ENCODE measurements around the gene NAGS.

GRCh38 chr17:44001461-44001920 lies 2.9 kb upstream of the NAGS start:
- TF ChIP-seq POLR2A (IDR thresholded peaks at IDR 0.05; ENCODE audit: low read length): no peak
- no peak for TF ChIP-seq GATA1 (IDR thresholded peaks at IDR 0.05; ENCODE audit: low read depth, low read length)

Measured in erythroblast (primary cell).